Uterus (tissue), 2 donors: ENCODE measurements around the gene C1orf74.

ENCODE experiments used
- CTCF ChIP-seq, 4 experiments: fragments of 200-600 bp in 2 of 4; fragments of 450-650 bp in 2 of 4; sonication (generic) in 2 of 4; IDR thresholded peaks; one replicate each; pipeline ENCODE4 v1.5.1; 2016 to 2019; ENCODE audit warnings: antibody characterized with exemption in 4 of 4, mild to moderate bottlenecking in 2 of 4, moderate library complexity in 1 of 4
- POLR2A ChIP-seq, 2 donors: fragments of 450-650 bp; IDR thresholded peaks; one replicate each; pipeline ENCODE4 v1.6.1; 2016; ENCODE audit warnings: antibody characterized with exemption in 2 of 2, mild to moderate bottlenecking in 1 of 2, moderate library complexity in 1 of 2

DNA sequence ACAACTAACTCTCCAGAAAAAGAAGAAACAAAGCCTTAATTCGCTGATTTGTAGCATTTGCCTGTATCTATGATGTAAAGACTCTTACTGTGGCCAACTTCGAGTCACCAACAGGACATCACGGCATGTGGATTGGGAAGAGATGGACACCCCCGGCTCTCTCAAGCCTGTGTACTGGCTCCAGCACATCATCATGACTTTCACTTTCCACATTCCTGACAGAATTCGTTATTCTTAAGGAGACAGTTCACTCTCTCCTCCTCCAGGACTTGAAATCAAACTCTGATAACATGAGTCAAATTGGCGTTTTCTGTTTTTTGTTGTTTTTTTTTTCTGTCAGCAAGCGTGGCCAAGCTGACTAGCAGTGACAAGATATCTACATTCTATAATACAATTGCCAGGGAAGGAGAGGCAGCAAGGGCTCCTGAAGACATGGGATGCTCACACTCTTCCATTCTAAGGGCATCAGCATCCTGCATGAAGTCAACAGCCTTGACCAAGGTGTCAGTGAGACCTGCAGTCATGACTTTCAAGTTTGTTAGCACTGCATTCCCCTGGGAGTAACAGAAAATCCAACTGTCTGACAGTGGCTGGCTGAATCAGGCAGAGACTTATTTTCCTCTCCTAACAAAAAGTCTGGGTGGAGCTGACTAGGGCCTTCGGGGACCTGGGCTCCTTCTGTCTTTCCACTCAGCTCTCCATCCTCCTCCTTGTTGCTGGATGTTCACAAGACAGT, 41.8 kb downstream of the C1orf74 start:
- no peak for TF ChIP-seq CTCF (IDR thresholded peaks at IDR 0.05)
- TF ChIP-seq POLR2A (IDR thresholded peaks at IDR 0.05): no peak
